Measurements from ENCODE around the gene SLC9A5.

Gene SLC9A5

GRCh38 chr16:67238806-67239470 lies 9.8 kb upstream of the SLC9A5 start:
- DNase-seq: no peak

- DNase-seq: no peak
Measured at GRCh38 chr16:67240506-67240905, 8.3 kb upstream of the SLC9A5 start.

- no peak for DNase-seq
Measured at GRCh38 chr16:67241008-67241900, 7.5 kb upstream of the SLC9A5 start.

- no peak for DNase-seq
Measured at GRCh38 chr16:67242138-67242730, 6.5 kb upstream of the SLC9A5 start.

DNA sequence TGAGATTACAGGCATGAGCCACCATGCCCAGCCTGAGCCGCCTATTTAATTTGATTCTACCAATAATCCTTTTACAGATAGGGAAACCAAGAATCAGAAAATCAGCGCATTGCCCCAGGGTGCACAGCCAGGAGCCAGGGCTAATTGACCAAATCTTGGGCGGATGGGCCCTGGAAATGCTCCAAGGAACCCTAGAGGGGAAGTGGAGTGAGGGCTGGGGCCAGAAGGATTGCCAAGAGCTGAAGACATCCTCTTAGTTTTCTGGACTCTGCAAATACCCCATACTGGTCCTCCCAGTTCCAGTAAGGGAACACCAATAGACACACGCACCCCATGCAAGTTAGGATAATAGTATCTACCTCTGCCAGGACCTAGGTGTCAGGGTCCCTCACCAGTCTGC lies 5.3 kb upstream of the SLC9A5 start:
- no peak for DNase-seq

DNA sequence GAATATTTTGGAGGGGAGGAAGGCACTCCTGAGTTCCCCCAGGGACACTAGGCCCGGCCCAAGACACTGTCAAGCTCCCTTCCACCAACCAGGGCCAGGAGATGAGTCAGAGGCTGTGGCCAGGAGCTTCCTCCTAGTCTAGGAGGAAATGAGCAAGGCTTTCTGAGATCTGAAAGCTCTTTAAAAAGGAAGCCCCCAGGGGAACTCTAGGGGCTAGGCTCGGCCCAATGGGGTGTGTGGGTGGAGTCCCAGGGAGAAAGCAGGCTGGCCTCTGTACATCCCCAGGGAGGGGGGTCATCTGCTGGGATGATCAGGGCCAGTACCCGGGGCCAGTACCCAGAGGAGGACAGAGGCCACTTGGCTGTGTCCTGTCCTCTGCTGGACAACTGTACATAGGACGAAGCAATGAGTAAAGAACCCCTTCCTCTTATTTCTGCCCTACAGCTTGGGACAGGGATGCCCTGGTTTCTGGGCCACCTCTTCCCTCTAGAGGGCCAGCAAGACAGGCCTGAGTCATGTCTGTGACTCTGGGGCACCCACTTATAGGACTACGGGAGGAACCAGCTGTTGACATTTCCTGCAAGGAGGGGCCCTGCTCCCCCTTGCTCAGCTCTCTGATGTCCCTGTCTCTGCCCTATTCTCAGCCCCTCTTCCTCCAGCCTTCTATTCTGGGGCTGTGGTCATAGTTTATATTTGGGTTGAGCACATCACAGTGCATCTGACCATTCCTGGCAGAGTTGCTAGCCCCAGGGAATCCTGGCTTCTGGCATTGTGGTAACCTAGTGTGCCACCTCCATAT lies 4.2 kb upstream of the SLC9A5 start:
- DNase-seq: peak; percentile 87 to 89

DNA sequence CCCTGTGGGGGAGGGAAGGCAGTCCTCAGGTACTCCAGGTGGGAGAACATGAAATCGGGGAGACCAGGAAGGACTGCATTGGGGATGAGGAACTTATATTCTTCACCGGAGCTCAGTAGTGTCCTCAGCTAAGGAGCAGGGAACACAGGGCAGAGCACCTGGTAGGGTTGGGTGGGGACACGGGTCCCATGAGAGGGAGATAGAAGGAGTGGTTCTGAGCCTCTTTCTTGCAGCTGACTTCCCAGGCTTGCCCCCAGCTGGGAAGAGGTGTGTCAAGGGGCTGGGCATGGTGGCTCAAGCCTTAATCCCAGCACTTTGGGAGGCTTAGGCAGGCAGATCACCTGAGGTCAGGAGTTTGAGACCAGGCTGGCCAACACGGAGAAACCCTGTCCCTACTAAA lies 3.6 kb upstream of the SLC9A5 start:
- DNase-seq: no peak

DNA sequence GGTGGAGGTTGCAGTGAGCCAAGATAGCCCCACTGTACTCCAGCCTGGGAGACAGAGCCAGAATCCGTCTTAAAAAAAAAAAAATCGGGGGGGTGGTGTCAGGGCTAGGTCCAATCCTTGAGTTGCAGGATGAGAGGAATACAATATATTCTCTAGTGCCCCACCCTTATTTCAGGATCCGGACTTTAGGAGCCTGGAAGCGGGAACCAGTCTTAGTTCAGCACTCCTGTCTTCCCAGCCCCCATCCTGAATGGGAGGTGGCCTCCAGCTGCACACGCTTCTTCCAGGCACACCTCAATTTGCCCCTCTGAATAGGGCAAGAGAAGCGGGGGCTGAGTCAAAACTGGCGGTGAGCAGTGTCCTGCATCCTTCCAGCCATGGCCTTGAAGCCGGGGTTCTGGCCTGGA lies 3.1 kb upstream of the SLC9A5 start:
- no peak for DNase-seq

- peak; percentile 43 to 60 for DNase-seq
Measured at GRCh38 chr16:67246081-67246755, 2.6 kb upstream of the SLC9A5 start.

DNA sequence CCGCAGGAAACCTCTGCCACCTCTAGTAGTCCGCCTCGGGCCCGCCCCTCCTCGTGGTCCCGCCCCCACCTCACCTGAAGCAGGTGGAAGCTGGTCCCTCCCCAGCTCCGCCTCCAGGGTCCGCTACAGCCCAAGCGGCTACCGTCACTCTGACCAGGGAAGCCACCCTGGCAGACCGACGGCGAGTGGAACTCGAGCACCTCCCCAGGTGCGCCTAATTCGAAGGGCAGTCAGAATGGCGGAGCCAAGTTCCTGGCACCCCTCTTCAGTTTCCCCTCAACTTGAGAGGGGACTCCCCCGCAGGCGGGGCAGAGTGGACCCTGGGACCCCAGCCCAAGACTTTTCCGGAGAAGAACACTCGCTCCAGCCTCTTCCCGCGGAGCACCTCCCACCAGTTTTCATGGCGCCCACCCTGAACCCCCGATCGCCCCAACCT lies 2.0 kb upstream of the SLC9A5 start:
- no peak for DNase-seq

DNA sequence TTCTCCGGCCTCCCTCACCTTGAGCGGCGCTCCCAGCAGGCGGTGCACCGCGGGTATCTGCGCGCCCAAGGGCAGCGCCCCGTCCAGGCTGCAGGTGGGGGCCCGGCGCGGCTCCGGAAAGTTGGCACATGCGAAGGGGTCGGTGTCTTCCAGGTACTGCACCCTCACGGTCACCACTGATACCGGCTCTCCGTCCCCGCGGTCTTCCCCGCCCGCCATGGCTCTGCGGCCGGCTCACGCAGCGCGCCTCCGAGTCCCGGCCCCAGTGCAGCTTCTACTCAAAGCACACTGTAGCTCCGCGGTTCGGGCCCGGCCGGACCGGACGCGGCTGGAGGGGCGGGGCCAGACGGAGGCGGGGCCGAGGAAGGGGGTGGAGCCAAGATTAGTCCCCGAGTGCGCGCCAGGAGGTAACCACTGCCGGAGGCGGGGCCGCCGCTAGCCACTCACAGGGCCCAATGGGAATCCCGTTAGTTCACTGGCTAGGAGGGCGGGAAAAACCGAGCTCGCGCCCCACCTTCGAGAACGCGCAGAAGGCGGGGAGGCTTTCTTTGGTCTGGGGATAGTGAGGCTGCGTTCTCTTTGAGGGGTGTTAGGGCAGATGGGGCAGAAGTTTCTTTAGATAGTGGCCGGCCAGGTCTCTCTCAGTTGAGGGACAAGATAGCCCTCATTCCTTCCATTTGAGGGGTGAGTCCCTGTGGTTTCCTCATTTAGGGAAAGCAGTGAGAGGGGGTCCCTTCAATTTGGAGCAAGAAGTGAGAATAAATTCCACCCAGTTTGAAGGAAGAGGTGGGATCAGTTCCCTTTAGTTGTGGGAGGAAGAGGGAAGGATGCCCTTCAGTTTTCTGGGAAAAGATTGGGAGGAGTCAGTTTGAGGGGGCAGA lies 1.3 kb upstream of the SLC9A5 start, which contains the start of gene FHOD1:
Gene FHOD1 (minus strand): TSS at position 290 of the 881 bp plus-strand sequence. CDS start 71 bp downstream, at position 219.
- peak; percentile 96 for DNase-seq

GRCh38 chr16:67248073-67248400 lies 742 bp upstream of the SLC9A5 start:
- no peak for DNase-seq

DNA sequence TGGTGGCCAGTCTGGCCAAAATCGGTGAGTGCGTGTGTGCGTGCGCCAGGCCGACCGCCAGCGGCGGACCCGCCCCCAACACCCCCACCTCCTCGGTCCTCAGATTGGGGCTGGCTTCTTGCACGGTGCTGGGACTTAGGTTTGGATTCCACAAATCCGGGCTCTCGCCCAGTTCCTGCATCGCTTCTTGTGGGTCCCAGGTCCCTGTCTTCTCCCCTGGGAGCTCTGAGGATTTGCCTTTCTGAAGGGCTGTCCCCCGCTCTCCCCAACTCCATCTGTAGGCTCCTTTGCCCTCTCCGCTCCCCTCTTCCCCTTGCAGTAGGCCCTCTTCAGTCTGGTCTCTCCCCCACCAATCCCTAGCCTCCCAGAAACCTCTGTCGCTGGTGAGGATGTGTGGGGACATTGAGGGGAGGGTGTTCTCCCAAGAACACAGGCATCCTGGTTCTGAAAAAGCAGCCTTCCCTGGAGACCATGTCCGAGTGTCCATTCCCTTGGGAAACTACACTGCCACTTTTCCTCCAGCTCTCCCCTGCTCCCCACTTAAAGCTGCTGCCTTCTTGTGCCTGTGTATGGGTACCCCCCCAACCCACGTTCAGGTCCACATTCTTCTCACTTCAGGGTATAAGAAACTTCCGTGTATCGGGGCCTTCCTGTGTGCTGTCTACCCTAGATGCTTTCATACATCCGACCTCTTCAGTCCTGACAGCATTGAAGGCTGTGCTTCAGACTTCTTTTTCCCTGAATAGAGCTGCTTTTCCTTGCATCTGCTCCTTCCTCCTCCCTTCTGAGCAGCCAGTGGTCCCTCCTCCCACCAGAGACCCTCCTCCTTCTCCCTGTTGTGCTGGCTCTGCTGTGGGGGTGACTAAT lies 632 bp downstream of the SLC9A5 start:
- no peak for DNase-seq

- DNase-seq: no peak
Measured at GRCh38 chr16:67250045-67250327, 1.2 kb downstream of the SLC9A5 start.

- DNase-seq: no peak
Measured at GRCh38 chr16:67252609-67253497, 4.1 kb downstream of the SLC9A5 start.

- no peak for DNase-seq
Measured at GRCh38 chr16:67254801-67255552, 6.2 kb downstream of the SLC9A5 start.

GRCh38 chr16:67255553-67256221 lies 6.9 kb downstream of the SLC9A5 start:
- DNase-seq: no peak

DNA sequence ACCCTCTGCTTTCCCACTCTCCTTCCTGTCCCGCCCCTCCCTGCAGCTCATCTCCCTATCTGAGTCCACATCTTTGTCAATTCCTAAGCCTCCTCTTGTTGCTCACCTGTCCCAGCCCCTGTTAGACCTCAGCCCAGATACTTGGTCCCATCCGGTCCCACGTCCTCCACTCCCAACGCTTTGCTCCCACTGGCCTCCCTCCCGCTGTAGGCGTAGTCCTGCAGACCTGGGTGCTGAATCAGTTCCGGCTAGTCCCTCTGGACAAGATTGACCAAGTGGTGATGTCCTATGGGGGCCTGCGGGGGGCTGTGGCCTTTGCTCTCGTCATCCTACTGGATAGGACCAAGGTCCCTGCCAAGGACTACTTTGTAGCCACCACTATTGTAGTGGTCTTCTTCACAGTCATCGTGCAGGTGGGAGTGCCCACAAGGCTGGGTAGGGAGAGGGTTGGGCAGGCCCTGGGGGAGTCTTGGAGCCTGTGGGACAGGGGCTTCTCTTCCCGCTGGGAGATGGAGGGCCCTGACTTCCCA lies 8.0 kb downstream of the SLC9A5 start:
- no peak for DNase-seq

Data from CD4-positive, alpha-beta T cell treated with Interleukin-4 for 1 hour (primary cell).